Effector memory CD8-positive, alpha-beta T cell (primary cell): Measurements from ENCODE around the gene ANAPC13.

Source experiments
- ATAC-seq: fragments of 150-1000 bp; cut with Tn5 transposase; replicated peaks from 2 replicates; pipeline ENCODE4 v1.10.0; 2021; ENCODE audit warnings: mild to moderate bottlenecking, moderate library complexity
- DNase-seq, 3 experiments: peaks; one replicate each; pipeline ENCODE4 v3.0.0; 2021
- H3K27ac Mint-ChIP-seq, 2 donors: one replicate each; pipeline ENCODE4 v1.8.0; 2022; ENCODE audit warnings: mild to moderate bottlenecking in 2 of 2, mixed read lengths in 2 of 2, moderate library complexity in 2 of 2
- H3K27me3 Mint-ChIP-seq, 2 donors: one replicate each; pipeline ENCODE4 v1.8.0; 2022; ENCODE audit warnings: mixed read lengths in 2 of 2
- H3K36me3 Mint-ChIP-seq: one replicate; pipeline ENCODE4 v1.8.0; 2022; ENCODE audit warnings: mild to moderate bottlenecking, moderate library complexity, mixed read lengths; ENCODE audit not compliant: insufficient read depth
- H3K4me1 Mint-ChIP-seq, 2 donors: one replicate each; pipeline ENCODE4 v1.8.0; 2022; ENCODE audit warnings: low read depth in 2 of 2, mixed read lengths in 2 of 2
- H3K4me3 Mint-ChIP-seq, 2 donors: one replicate each; pipeline ENCODE4 v1.8.0; 2022; ENCODE audit warnings: mild to moderate bottlenecking in 2 of 2, mixed read lengths in 2 of 2, moderate library complexity in 2 of 2
- H3K9me3 Mint-ChIP-seq, 2 donors: one replicate each; pipeline ENCODE4 v1.8.0; 2022; ENCODE audit warnings: mixed read lengths in 2 of 2

ANAPC13 gene

GRCh38 chr3:134503266-134503665 is 17.5 kb upstream of the ANAPC13 start:
- peaks cover 13% of the 10 kb centered on the region for H3K36me3 Mint-ChIP-seq
- H3K4me1 Mint-ChIP-seq, result peaks cover 22 to 55% of the 10 kb centered on the region in 2 donors
- DNase-seq, result no peak
- ATAC-seq, result no peak
- no peak overlapping the region for H3K4me3 Mint-ChIP-seq
- H3K27me3 Mint-ChIP-seq, result no peaks in the 10 kb centered on the region
- H3K27ac Mint-ChIP-seq, result no peak overlapping the region
- H3K9me3 Mint-ChIP-seq, result peaks cover 0 to 11% of the 10 kb centered on the region in 2 donors

GRCh38 chr3:134496471-134497071 is 10.8 kb upstream of the ANAPC13 start:
- H3K4me3 Mint-ChIP-seq, result no peak overlapping the region
- DNase-seq (no peak), ATAC-seq (no peak)
- peaks cover 27 to 60% of the 10 kb centered on the region in 2 donors for H3K4me1 Mint-ChIP-seq
- H3K27me3 Mint-ChIP-seq, result no peaks in the 10 kb centered on the region
- peak overlapping the region in 1 of 2 donors; percentile 45 for H3K27ac Mint-ChIP-seq
- peaks cover 8% of the 10 kb centered on the region for H3K36me3 Mint-ChIP-seq
- no peaks in the 10 kb centered on the region for H3K9me3 Mint-ChIP-seq

GRCh38 chr3:134495980-134496379 is 10.2 kb upstream of the ANAPC13 start:
- Mint-ChIP-seq H3K27me3 (no peaks in the 10 kb centered on the region), H3K27ac (peak overlapping the region in 1 of 2 donors; percentile 45), H3K4me3 (no peak overlapping the region), H3K9me3 (no peaks in the 10 kb centered on the region), H3K36me3 (peaks cover 8% of the 10 kb centered on the region), H3K4me1 (peaks cover 26 to 54% of the 10 kb centered on the region in 2 donors)
- no peak for DNase-seq
- no peak for ATAC-seq

- no peak for DNase-seq
- no peak overlapping the region for H3K4me3 Mint-ChIP-seq
- peaks cover 26 to 52% of the 10 kb centered on the region in 2 donors for H3K4me1 Mint-ChIP-seq
- no peak for ATAC-seq
- no peaks in the 10 kb centered on the region for H3K9me3 Mint-ChIP-seq
- peaks cover 5% of the 10 kb centered on the region for H3K36me3 Mint-ChIP-seq
- peak overlapping the region in 1 of 2 donors; percentile 18 for H3K27ac Mint-ChIP-seq
- no peaks in the 10 kb centered on the region for H3K27me3 Mint-ChIP-seq
Measured at GRCh38 chr3:134494495-134494894, 8.7 kb upstream of the ANAPC13 start.

- Mint-ChIP-seq H3K27ac (peak overlapping the region in 1 of 2 donors; percentile 98), H3K4me3 (peak overlapping the region; percentile 98), H3K27me3 (no peaks in the 10 kb centered on the region), H3K36me3 (peaks cover 18% of the 10 kb centered on the region), H3K4me1 (peaks cover 35 to 43% of the 10 kb centered on the region in 2 donors), H3K9me3 (no peaks in the 10 kb centered on the region)
- ATAC-seq (no peak), DNase-seq (no peak)
Measured at GRCh38 chr3:134487406-134487805, 1.6 kb upstream of the ANAPC13 start.

- Mint-ChIP-seq H3K4me1 (peaks cover 36 to 43% of the 10 kb centered on the region in 2 donors), H3K27me3 (no peaks in the 10 kb centered on the region), H3K4me3 (peak overlapping the region; percentile 98), H3K9me3 (no peaks in the 10 kb centered on the region), H3K36me3 (peaks cover 20% of the 10 kb centered on the region), H3K27ac (peak overlapping the region; percentile 98)
- ATAC-seq (peak; percentile 13), DNase-seq (peak; percentile 15 to 38 (median 17))
Measured at GRCh38 chr3:134486577-134487041, 824 bp upstream of the ANAPC13 start.

GRCh38 chr3:134485075-134485717 is 589 bp downstream of the ANAPC13 start:
- H3K4me3 Mint-ChIP-seq, result peak overlapping the region; percentile 98

GRCh38 chr3:134483195-134483900 is 2.4 kb downstream of the ANAPC13 start:
- no peak overlapping the region for H3K27ac Mint-ChIP-seq
- H3K36me3 Mint-ChIP-seq, result peaks cover 27% of the 10 kb centered on the region
- H3K9me3 Mint-ChIP-seq, result no peaks in the 10 kb centered on the region
- ATAC-seq (no peak), DNase-seq (no peak)
- peak overlapping the region; percentile 98 for H3K4me3 Mint-ChIP-seq
- H3K27me3 Mint-ChIP-seq, result no peaks in the 10 kb centered on the region
- peaks cover 32 to 39% of the 10 kb centered on the region in 2 donors for H3K4me1 Mint-ChIP-seq

More at GRCh38 chr3:134485075-134485717, 589 bp downstream of the ANAPC13 start:
- peak in 1 of 3 experiments; percentile 22 for DNase-seq
- Mint-ChIP-seq H3K36me3 (peaks cover 23% of the 10 kb centered on the region), H3K27ac (peak overlapping the region; percentile 98), H3K27me3 (no peaks in the 10 kb centered on the region), H3K4me1 (peaks cover 32 to 39% of the 10 kb centered on the region in 2 donors), H3K9me3 (no peaks in the 10 kb centered on the region)
- ATAC-seq, result no peak

- Mint-ChIP-seq H3K36me3 (peaks cover 27% of the 10 kb centered on the region), H3K4me1 (peaks cover 25 to 32% of the 10 kb centered on the region in 2 donors), H3K27me3 (no peaks in the 10 kb centered on the region), H3K4me3 (no peak overlapping the region), H3K27ac (no peak overlapping the region), H3K9me3 (no peaks in the 10 kb centered on the region)
- DNase-seq (no peak), ATAC-seq (no peak)
Measured at GRCh38 chr3:134482622-134483021, 3.2 kb downstream of the ANAPC13 start.

GRCh38 chr3:134481166-134481565 is 4.6 kb downstream of the ANAPC13 start:
- Mint-ChIP-seq H3K4me1 (peaks cover 18 to 22% of the 10 kb centered on the region in 2 donors), H3K4me3 (no peak overlapping the region), H3K27ac (peak overlapping the region in 1 of 2 donors; percentile 33), H3K36me3 (peaks cover 34% of the 10 kb centered on the region), H3K9me3 (no peaks in the 10 kb centered on the region), H3K27me3 (no peaks in the 10 kb centered on the region)
- DNase-seq (no peak), ATAC-seq (no peak)

- peaks cover 34% of the 10 kb centered on the region for H3K36me3 Mint-ChIP-seq
- H3K4me3 Mint-ChIP-seq, result no peak overlapping the region
- DNase-seq (no peak), ATAC-seq (no peak)
- H3K4me1 Mint-ChIP-seq, result peaks cover 18 to 21% of the 10 kb centered on the region in 2 donors
- H3K9me3 Mint-ChIP-seq, result no peaks in the 10 kb centered on the region
- H3K27ac Mint-ChIP-seq, result no peak overlapping the region
- H3K27me3 Mint-ChIP-seq, result no peaks in the 10 kb centered on the region
Measured at GRCh38 chr3:134480546-134480945, 5.2 kb downstream of the ANAPC13 start.

- ATAC-seq (no peak), DNase-seq (no peak)
- Mint-ChIP-seq H3K36me3 (peaks cover 26% of the 10 kb centered on the region), H3K27me3 (no peaks in the 10 kb centered on the region), H3K9me3 (no peaks in the 10 kb centered on the region), H3K4me3 (no peak overlapping the region), H3K27ac (peak overlapping the region in 1 of 2 donors; percentile 44), H3K4me1 (peaks cover under 1 to 8% of the 10 kb centered on the region in 2 donors)
Measured at GRCh38 chr3:134477938-134478337, 7.8 kb downstream of the ANAPC13 start.

GRCh38 chr3:134477002-134477401 is 8.8 kb downstream of the ANAPC13 start:
- Mint-ChIP-seq H3K4me3 (no peak overlapping the region), H3K4me1 (peaks cover 0 to 2% of the 10 kb centered on the region in 2 donors), H3K27me3 (no peaks in the 10 kb centered on the region), H3K36me3 (peaks cover 26% of the 10 kb centered on the region), H3K9me3 (no peaks in the 10 kb centered on the region), H3K27ac (no peak overlapping the region)
- DNase-seq (no peak), ATAC-seq (no peak)
